ENCODE data around the gene RNF123. TPM values are rescaled to one million over a fixed set of nuclear protein-coding genes. Genes with fewer than 3 reads are reported as not detected.

Gene RNF123
- total and polyA plus RNA-seq, 10 of the 15 experiments (the other 5 are each of a cell fraction or from before 2014, with no cell fraction given): 4.2 to 31.5 (median 17.6) TPM

DNA sequence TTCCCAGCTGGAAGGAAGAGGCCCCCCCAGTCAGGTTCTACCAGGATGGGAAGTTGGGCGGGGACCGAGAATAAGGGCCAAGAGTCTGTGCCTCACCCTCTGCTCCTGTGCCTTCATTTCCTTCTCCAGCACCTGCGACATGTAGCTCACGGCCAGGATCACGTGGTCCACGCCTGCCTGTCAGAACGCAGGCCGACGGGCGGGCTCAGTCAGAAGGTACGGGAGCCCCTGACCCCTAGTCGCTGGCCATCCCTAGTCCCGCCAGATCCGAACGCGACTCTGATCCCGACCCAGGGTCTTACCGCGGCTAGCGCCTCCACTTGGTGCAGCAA is 33.9 kb downstream of the RNF123 start:
- Histone ChIP-seq H4K20me1 (ENCODE audit: control insufficient read depth, insufficient read depth) (no peaks in the 10 kb centered on the region), H2AFZ (ENCODE audit: control insufficient read depth, low read depth, low read length) (peak overlapping the region; percentile 59), H3K79me2 (ENCODE audit: control insufficient read depth, insufficient read depth, low read length) (peaks cover 20% of the 10 kb centered on the region), H3K9ac (ENCODE audit: control insufficient read depth, insufficient read depth, low read length) (peak overlapping the region; percentile 100), H3K4me1 (ENCODE audit: control insufficient read depth, insufficient read depth, low read length) (peaks cover 21% of the 10 kb centered on the region), H3K27ac (ENCODE audit: control insufficient read depth, insufficient read depth) (peak overlapping the region; percentile 93), H3K4me2 (ENCODE audit: control insufficient read depth, insufficient read depth) (peak overlapping the region; percentile 77), H3K9me3 (replicated peaks; ENCODE audit: control insufficient read depth, insufficient read depth, low read length) (no peaks in the 10 kb centered on the region; the same call in 2 of the 3 replicates), H3K4me3 (peak overlapping the region; percentile 87), H3K36me3 (ENCODE audit: control insufficient read depth in 2 of 2, insufficient read depth in 2 of 2, low read length in 1 of 2) (peaks cover 3 to 23% of the 10 kb centered on the region in 2 experiments), H3K27me3 (replicated peaks in 1 of 2; ENCODE audit: control insufficient read depth in 2 of 2, insufficient read depth in 2 of 2, low read length in 1 of 2) (no peaks in the 10 kb centered on the region)
- ChIA-PET SMC1A (ENCODE audit: uncharacterized antibody, unreplicated experiment) (interaction anchor here (1.8 kb wide), 1 partner anchor 82 kb away, joined by 5 read pairs; no protein-coding TSS in a partner anchor), RAD21 (ENCODE audit: unreplicated experiment) (no interaction called here), POLR2A (interaction anchor here (1.1 kb wide), 1 partner anchor 22 kb away, joined by 3 read pairs; no protein-coding TSS in a partner anchor), CTCF (interaction anchor here (1.7 kb wide), 1 partner anchor 116 kb away, joined by 8 read pairs; no protein-coding TSS in a partner anchor)
- FAIRE-seq (peak; percentile 81), DNase-seq (ENCODE audit: low read depth, low spot score) (no peak), ATAC-seq (peak; percentile 45)
- intact Hi-C loops (cut with micrococcal nuclease; ENCODE audit: unreplicated experiment) (loop anchor here (5.0 kb wide), 2 partner anchors 64 to 114 kb away; partner anchors contain the start of gene IP6K1), in situ Hi-C loops (cut with MboI) (no loop called here)
- 1% methylated on average over 20 of the region's 20 CpGs for WGBS (ENCODE audit: insufficient coverage, insufficient replicate concordance, low lambda C conversion rate, missing lambda C conversion rate)
- BruUV-seq (replicated peaks): no TSS peak
- TF ChIP-seq, protein P1, sequence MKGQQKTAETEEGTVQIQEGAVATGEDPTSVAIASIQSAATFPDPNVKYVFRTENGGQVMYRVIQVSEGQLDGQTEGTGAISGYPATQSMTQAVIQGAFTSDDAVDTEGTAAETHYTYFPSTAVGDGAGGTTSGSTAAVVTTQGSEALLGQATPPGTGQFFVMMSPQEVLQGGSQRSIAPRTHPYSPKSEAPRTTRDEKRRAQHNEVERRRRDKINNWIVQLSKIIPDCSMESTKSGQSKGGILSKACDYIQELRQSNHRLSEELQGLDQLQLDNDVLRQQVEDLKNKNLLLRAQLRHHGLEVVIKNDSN (IDR thresholded peaks at IDR 0.05; ENCODE audit: borderline replicate concordance, extremely low read length, insufficient read depth, low read depth, low read length): peak; percentile 91
- no peak for TF ChIP-seq BRCA1 (IDR thresholded peaks at IDR 0.05; ENCODE audit: low read depth, low read length)
- no peak for TF ChIP-seq ETV6 (conservative IDR thresholded peaks at IDR 0.05 in 1 of 2, IDR thresholded peaks at IDR 0.05 in 1 of 2; ENCODE audit: borderline replicate concordance in 1 of 2, low read depth in 1 of 2)
- TF ChIP-seq, protein P2, sequence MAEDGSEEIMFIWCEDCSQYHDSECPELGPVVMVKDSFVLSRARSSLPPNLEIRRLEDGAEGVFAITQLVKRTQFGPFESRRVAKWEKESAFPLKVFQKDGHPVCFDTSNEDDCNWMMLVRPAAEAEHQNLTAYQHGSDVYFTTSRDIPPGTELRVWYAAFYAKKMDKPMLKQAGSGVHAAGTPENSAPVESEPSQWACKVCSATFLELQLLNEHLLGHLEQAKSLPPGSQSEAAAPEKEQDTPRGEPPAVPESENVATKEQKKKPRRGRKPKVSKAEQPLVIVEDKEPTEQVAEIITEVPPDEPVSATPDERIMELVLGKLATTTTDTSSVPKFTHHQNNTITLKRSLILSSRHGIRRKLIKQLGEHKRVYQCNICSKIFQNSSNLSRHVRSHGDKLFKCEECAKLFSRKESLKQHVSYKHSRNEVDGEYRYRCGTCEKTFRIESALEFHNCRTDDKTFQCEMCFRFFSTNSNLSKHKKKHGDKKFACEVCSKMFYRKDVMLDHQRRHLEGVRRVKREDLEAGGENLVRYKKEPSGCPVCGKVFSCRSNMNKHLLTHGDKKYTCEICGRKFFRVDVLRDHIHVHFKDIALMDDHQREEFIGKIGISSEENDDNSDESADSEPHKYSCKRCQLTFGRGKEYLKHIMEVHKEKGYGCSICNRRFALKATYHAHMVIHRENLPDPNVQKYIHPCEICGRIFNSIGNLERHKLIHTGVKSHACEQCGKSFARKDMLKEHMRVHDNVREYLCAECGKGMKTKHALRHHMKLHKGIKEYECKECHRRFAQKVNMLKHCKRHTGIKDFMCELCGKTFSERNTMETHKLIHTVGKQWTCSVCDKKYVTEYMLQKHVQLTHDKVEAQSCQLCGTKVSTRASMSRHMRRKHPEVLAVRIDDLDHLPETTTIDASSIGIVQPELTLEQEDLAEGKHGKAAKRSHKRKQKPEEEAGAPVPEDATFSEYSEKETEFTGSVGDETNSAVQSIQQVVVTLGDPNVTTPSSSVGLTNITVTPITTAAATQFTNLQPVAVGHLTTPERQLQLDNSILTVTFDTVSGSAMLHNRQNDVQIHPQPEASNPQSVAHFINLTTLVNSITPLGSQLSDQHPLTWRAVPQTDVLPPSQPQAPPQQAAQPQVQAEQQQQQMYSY (CRISPR knock-in tag; IDR thresholded peaks at IDR 0.05): no peak
- TF ChIP-seq, protein P3, sequence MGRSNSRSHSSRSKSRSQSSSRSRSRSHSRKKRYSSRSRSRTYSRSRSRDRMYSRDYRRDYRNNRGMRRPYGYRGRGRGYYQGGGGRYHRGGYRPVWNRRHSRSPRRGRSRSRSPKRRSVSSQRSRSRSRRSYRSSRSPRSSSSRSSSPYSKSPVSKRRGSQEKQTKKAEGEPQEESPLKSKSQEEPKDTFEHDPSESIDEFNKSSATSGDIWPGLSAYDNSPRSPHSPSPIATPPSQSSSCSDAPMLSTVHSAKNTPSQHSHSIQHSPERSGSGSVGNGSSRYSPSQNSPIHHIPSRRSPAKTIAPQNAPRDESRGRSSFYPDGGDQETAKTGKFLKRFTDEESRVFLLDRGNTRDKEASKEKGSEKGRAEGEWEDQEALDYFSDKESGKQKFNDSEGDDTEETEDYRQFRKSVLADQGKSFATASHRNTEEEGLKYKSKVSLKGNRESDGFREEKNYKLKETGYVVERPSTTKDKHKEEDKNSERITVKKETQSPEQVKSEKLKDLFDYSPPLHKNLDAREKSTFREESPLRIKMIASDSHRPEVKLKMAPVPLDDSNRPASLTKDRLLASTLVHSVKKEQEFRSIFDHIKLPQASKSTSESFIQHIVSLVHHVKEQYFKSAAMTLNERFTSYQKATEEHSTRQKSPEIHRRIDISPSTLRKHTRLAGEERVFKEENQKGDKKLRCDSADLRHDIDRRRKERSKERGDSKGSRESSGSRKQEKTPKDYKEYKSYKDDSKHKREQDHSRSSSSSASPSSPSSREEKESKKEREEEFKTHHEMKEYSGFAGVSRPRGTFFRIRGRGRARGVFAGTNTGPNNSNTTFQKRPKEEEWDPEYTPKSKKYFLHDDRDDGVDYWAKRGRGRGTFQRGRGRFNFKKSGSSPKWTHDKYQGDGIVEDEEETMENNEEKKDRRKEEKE (IDR thresholded peaks at IDR 0.05): no peak
- no peak for TF ChIP-seq FOXK2 (IDR thresholded peaks at IDR 0.05)
- no peak for TF ChIP-seq EED (IDR thresholded peaks at IDR 0.05; ENCODE audit: low read depth)
- TF ChIP-seq, protein P4, sequence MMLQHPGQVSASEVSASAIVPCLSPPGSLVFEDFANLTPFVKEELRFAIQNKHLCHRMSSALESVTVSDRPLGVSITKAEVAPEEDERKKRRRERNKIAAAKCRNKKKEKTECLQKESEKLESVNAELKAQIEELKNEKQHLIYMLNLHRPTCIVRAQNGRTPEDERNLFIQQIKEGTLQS (IDR thresholded peaks at IDR 0.05; ENCODE audit: borderline replicate concordance, extremely low read depth, low read depth, low read length): peak; percentile 46; the same call in 1 of the 2 replicates
- no peak for TF ChIP-seq FOS (IDR thresholded peaks at IDR 0.05; ENCODE audit: borderline replicate concordance, extremely low read depth, insufficient read length)
- no peak for TF ChIP-seq HCFC1 (IDR thresholded peaks at IDR 0.05; ENCODE audit: low read length)
- TF ChIP-seq PAX5 (IDR thresholded peaks at IDR 0.05; ENCODE audit: borderline replicate concordance, low read depth, low read length): 0 out of 2 replicates have a peak, but pooled peaks have one; percentile 12
- TF ChIP-seq, protein P5, sequence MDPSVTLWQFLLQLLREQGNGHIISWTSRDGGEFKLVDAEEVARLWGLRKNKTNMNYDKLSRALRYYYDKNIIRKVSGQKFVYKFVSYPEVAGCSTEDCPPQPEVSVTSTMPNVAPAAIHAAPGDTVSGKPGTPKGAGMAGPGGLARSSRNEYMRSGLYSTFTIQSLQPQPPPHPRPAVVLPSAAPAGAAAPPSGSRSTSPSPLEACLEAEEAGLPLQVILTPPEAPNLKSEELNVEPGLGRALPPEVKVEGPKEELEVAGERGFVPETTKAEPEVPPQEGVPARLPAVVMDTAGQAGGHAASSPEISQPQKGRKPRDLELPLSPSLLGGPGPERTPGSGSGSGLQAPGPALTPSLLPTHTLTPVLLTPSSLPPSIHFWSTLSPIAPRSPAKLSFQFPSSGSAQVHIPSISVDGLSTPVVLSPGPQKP (IDR thresholded peaks at IDR 0.05; ENCODE audit: low read depth, low read length): no peak
- TF ChIP-seq, protein P6, sequence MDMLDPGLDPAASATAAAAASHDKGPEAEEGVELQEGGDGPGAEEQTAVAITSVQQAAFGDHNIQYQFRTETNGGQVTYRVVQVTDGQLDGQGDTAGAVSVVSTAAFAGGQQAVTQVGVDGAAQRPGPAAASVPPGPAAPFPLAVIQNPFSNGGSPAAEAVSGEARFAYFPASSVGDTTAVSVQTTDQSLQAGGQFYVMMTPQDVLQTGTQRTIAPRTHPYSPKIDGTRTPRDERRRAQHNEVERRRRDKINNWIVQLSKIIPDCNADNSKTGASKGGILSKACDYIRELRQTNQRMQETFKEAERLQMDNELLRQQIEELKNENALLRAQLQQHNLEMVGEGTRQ (IDR thresholded peaks at IDR 0.05; ENCODE audit: borderline replicate concordance, low read depth, low read length): peak; percentile 61
